Stimulated activated CD4-positive, alpha-beta T cell treated with anti-CD3 and anti-CD28 coated beads, Interleukin-1b, Interleukin-23, amount 100 ng/mL, for 24 hours (primary cell): ENCODE measurements around the gene ESAM.
A peak's percentile ranks its signal among the peaks of the same experiment; 100 is the strongest.

Experiments
- DNase-seq, 4 experiments: peaks; one replicate each; pipeline ENCODE4 v3.0.0-alpha.2; 2020; ENCODE audit warnings: low read depth in 4 of 4, low spot score in 1 of 4

Gene ESAM

GRCh38 chr11:124762105-124762623 is at the start of gene ESAM:
TSS of gene ESAM (minus strand) at chr11:124762290. CDS start at chr11:124762154, 136 bp downstream.
- peak in 3 of 4 experiments; percentile 51 to 64 (median 56) for DNase-seq

DNA sequence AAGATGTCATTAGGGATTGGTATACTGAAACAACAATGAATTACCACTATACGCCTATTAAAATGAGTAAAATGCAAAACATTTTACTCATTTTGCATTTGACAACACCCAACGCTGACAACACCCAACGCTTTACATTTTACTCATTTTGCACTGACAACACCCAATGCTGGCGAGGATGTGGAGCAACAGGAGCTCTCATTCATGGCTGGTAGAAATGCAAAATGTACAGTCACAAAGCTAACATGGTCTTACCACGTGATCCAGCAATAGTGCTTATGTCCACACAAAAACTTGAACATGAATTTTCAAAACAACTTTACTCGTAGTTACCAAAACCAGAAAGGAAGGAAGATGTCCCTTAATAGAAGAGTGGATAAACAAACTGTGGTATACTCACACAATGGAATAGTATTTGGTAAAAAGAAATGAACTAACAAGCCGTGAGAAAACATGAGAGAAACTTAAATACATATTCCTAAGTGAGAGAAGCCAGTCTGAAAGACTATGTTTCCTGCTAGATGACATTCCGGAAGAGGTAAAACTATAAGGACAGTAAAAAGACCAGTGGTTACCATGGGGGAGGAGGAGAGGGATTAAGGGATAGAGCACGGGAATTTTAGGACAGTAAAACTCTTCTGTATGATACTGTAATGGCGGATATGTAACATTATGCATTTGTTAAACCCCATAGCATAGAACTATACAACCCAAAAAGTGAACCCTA is 49.5 kb upstream of the ESAM start:
- no peak for DNase-seq

DNA sequence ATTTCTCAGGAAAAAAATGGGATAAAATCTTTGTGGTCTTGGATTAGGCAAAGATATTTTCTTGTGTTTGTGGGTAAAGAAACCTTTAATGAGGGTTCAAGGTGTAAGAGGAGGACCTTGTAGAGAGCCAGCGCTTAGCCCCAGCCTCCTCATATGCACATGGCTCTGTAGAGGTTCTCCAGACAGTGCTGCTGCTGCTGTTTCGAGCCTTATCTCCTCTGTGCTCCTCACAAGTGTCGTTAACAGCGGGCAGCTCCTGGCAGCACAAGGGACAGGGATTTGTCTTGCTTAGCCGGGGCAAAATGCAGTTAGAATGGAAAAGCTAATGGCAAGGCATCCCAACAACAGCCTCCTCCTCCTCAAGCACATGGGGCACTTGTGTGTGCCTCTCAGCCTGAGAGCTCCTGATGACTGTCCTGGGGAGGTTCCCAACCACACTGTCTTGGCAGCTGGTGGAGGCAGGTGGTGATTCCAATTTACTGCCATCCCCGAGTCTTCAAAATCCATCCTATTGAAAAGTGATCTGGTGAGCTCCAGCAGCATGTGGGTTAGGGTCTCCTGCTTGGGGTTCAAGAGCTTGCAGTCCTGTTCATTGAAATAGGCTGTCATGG is 45.7 kb upstream of the ESAM start:
- no peak for DNase-seq

GRCh38 chr11:124807201-124807600 is 45.1 kb upstream of the ESAM start:
- no peak for DNase-seq

- DNase-seq = no peak
Observed at GRCh38 chr11:124804884-124805283, 42.8 kb upstream of the ESAM start.

DNA sequence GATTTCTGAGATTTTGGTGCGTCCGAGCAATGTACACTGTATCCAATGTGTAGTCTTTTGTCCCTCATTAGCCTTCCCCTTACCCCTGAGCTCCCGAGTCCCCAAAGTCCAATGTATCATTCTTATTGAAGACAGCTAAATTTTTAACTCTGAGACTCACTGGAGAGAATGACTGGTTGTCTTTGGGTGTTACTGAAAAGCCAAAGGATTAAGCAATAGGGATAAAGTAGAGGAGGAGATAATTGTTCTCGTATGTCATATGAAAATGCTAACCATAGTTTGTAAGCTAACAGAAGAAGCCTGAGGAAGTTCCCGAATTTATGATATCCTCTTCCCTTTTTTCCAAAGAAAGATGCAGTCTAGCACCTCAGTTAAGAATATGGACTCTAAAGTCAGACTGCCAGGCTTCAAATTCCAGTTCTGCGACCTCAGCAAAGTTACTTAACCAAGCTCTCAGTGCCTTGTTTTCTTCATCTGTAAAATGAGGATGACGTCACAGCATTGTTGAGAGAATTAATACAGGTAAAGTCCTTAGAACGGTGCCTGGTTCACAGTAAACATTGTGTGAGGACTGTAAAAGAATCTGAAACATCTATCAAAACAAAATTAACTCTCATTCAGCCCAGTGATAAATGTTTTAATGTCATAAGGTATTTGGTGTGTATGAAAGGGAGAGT is 39.7 kb upstream of the ESAM start:
- no peak for DNase-seq

- DNase-seq = no peak
Observed at GRCh38 chr11:124801014-124801413, 38.9 kb upstream of the ESAM start.

- DNase-seq = peak; percentile 50 to 74 (median 60)
Observed at GRCh38 chr11:124800226-124800929, 38.3 kb upstream of the ESAM start, which contains the start of gene MSANTD2. TSS of gene MSANTD2 (minus strand) at chr11:124800406. CDS start at chr11:124800380, 26 bp downstream.

DNA sequence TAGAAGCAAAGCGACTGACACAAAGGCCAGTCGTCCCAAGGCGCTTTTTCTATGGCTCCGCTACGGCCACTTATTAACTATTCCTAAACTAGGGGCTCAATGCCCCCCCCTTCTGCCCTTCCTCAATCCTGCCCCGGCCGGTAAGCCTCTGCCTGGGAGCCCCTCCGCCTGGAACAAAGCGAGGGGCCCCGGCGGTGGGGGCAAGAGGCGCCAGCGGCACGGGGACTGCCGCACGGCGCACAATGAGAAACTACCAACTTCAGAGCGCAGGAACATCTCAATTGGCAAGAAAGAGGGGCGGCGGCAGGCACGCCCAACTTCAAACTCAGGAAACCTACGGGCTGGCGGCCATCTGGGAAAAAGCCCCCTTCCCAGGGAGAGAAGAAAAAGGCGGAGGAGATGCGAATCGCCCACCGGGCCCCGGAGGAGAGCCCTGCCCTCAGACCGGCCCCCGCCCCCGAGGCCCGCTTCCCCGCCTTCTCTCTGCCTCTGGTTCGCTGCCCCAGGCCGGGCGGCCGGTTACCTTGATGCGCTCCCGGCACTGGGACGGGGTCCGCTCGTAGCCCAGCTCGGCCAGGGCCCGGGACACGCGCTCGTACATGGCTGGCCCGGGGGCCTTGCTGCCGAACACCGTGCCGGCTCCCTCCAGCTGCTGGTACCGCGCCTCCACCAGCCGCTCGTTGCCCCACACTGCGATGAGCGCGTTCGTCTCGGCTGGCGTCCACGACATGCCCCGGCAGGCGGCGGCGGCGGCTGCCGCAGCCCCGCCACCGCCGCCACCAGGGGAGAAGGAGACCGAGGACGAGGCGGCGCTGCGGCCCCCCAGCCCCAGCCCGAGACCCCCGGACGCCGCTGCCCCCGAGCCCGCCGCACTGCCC is 37.5 kb upstream of the ESAM start:
- DNase-seq = peak in 3 of 4 experiments; percentile 7 to 18 (median 13)

GRCh38 chr11:124798991-124799347 is 36.9 kb upstream of the ESAM start:
- DNase-seq = no peak

- DNase-seq = no peak
Observed at GRCh38 chr11:124796312-124796711, 34.2 kb upstream of the ESAM start.

DNA sequence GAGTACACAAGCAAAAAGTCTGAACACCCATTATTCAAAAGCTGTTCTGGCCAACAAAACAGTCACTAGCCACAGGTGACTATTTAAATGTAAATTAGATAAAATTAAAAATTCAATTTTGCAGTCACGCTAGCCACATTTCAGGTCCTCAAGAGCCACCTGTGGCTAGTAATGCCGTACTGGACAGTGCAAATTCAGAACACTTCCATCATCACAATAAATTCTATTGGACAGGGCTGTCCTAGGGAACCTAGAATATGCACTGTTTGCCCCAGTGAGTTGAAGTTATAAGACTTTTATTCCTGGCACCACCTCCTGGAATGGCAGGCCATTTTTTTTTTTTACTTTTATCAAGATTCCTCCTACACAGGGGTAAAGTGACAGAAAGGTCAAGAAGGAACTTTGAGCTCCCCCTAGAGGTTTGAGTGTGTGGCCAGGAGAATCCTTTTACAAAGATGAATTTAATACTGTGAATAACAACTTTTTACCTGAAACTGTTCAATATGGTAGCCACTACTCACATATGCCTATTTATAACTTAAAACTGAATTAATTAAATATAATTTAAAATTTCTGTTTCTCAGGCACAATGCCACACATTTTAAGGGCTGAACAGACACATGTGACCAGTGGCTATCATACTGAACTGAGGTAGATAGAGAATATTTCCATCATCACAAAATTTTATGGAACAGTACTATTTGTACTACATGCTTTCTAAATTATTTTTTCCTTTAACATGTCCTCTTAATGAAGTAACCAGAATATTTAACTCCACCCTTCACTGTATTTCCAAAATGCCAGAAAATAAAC is 31.6 kb upstream of the ESAM start:
- no peak for DNase-seq

DNA sequence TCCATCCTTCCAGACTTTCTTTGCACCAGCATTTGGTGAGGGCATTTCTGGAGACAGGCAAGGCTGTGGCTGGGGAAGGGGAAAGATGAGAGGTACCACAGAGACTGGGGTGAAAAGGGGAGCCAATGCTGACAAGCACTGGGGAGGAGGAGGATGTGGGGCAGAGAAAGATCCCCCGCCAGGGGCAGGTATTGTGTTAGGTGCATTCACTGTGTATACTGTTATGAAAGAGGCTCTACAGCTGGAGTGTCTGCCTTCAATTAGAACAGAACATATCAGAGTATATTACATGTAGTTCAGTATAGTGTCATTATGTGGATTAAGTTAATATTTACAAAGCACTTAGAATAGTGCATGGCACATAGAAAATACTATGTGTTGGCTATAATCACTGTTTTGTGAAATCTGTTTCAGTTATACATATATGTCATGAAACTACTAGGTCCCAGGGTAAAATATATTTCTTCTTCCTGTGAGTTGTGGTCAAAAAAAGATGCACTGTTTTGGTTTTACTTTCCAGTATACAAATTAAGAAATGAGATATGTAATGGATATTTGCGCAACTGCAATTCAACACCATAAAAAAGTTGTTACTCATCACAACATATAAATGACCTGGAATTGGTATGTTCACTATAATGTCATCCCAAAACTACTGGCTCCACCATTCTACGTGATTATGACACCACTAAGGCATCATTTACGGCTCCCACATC is 29.7 kb upstream of the ESAM start:
- DNase-seq = no peak

DNA sequence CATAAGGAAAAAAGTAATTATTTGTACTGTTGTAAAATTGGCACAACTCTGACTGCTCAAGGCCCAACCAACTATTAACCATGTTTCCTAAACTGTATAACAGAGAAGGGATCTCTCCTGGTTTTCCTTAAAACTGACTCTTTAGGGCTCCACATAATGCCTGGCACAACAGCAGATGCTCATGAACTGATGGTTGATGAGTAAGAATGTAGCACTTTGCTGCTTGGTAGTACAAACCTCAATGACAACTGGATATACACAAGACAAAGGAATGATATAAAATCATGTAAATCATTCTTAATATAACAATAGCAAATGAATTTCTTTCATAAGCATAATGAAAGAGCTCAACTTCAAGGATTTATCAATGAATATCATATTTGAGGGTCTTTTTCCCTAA is 26.4 kb upstream of the ESAM start:
- no peak for DNase-seq

GRCh38 chr11:124784051-124784450 is 22.0 kb upstream of the ESAM start:
- DNase-seq = no peak

DNA sequence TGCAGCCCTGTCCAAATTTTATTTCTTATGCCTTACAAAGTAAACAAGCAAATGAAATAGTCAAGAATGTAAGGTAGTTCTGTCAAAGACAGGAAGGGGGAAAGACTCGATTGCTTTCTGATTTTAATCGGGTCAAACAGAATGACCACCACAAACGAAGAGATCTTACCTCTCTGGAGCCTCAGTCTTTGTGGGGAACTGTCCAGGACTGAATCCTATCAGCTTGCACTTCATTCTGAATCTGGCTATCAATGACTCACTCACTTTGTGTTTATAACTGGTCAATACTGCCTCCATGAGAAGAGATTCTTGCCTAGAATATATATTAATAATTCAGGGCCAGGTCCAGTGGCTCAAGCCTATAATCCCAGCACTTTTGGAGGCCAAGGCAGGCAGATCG is 20.9 kb upstream of the ESAM start:
- DNase-seq = no peak

- no peak for DNase-seq
Observed at GRCh38 chr11:124779568-124779967, 17.5 kb upstream of the ESAM start.

DNA sequence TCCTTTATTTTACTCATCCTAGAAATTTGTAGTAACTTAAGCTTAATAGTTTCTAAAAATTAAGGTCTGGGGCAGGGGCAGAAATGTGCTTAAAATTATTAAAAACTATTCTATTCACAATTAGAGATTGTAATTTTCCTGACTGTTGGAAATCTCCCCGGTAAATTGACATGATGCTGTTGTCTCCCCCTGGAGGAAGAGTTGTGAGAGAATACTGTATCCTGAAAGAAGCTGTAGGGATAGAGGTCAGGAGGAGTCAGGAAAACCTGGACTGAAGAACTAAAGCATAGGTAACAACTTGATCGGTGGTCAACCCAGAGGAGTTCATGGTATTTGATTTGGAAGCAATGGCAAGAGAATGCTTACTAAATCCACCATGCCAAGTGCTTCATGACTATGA is 16.2 kb upstream of the ESAM start:
- DNase-seq = no peak
